NB4 (cell line): ENCODE results near the gene CRIP3.
"Not testable (repeated sequence)": the region's sequence is repeated elsewhere in the genome, so short reads cannot be mapped to it uniquely, and the experiment has no call there.

Experiments used
- CTCF ChIP-seq: IDR thresholded peaks from one replicate; pipeline ENCODE4 v1.5.1; 2012; ENCODE audit warnings: low read depth, low read length
- MYC ChIP-seq: IDR thresholded peaks from 2 replicates; pipeline ENCODE4 v1.6.1; 2011; ENCODE audit warnings: low read depth, low read length
- POLR2A ChIP-seq: IDR thresholded peaks from 2 replicates; pipeline ENCODE4 v1.6.1; 2011; ENCODE audit warnings: mild to moderate bottlenecking; ENCODE audit not compliant: insufficient read length; ENCODE audit errors: extremely low read depth
- TF ChIP-seq, protein P1 (sequence below): IDR thresholded peaks from 2 replicates; pipeline ENCODE4 v1.6.1; 2011; ENCODE audit warnings: low read depth, low read length

GRCh38 chr6:43303006-43303405 is 5.6 kb downstream of the CRIP3 start:
- not testable (repeated sequence) for TF ChIP-seq CTCF, POLR2A, MYC
- TF ChIP-seq, protein P1, sequence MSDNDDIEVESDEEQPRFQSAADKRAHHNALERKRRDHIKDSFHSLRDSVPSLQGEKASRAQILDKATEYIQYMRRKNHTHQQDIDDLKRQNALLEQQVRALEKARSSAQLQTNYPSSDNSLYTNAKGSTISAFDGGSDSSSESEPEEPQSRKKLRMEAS: not testable (repeated sequence)
